Urinary bladder (tissue), 4 donors: ENCODE results near the gene UPP1. TPM values are rescaled to one million over a fixed set of nuclear protein-coding genes. Genes with fewer than 3 reads are reported as not detected.
"Not testable (repeated sequence)": the region's sequence is repeated elsewhere in the genome, so short reads cannot be mapped to it uniquely, and the experiment has no call there.

Source experiments
- DNase-seq: peaks from one replicate; pipeline ENCODE4 v3.0.0-alpha.2; 2015; ENCODE audit errors: extremely low spot score
- H3K27ac ChIP-seq: one replicate; pipeline ENCODE4 v1.5.1; 2013; ENCODE audit warnings: low read depth, mild to moderate bottlenecking, moderate library complexity
- H3K36me3 ChIP-seq: one replicate; pipeline ENCODE4 v1.6.1; 2013; ENCODE audit warnings: mild to moderate bottlenecking, moderate library complexity; ENCODE audit not compliant: insufficient read depth
- H3K4me1 ChIP-seq: one replicate; pipeline ENCODE4 v1.6.1; 2013; ENCODE audit warnings: mild to moderate bottlenecking, moderate library complexity; ENCODE audit not compliant: insufficient read depth
- H3K4me3 ChIP-seq: one replicate; pipeline ENCODE4 v1.5.1; 2013; ENCODE audit warnings: low read depth, low read length
- WGBS: extraction: QIAGEN DNeasy Blood & Tissue Kit; methylation state at CpG from one replicate; pipeline ENCODE4 v1.1.7; 2013; 5-methylcytosine and 5-hydroxymethylcytosine counted together
- polyA plus RNA-seq: library from polyadenylated mRNA; stranded (reverse); fragments of 200-250 nt; gene quantifications from one replicate; pipeline ENCODE4 v1.2.3, GENCODE V29; 2013
- total RNA-seq: library from RNA; depleted of rRNA; stranded (reverse); fragments of >200 nt; gene quantifications from one replicate; pipeline ENCODE4 v1.2.3, GENCODE V29; 2014
- donor health status: healthy with polysubstance abuse.
- donor health status: healthy.

UPP1 gene
- total and polyA plus RNA-seq, 2 donors: 2.4 to 29.5 TPM

DNA sequence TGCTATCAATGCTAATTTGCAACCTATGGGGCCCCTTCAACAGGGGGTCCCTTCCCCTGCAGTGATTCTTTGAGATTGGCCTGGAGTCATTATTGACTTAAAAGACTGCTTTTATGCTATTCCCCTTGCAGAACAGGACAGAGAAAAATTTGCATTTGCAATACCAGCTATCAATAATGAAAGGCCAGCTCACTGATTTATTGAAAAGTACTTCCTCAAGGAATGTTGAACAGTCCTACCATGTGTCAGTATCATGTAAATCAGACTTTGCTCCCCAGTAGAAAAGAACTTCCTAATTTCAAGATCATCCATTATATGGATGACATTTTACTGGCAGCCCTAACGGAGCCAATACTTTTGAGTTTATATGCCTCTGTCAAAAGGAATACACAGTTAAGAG, 52.5 kb downstream of the UPP1 start:
- Histone ChIP-seq H3K4me1 (no peaks in the 10 kb centered on the region), H3K27ac (no peak overlapping the region), H3K36me3 (no peaks in the 10 kb centered on the region), H3K4me3 (no peak overlapping the region)
- DNase-seq: no peak
- WGBS: 40% methylated on average over 1 of the region's 1 CpG

DNA sequence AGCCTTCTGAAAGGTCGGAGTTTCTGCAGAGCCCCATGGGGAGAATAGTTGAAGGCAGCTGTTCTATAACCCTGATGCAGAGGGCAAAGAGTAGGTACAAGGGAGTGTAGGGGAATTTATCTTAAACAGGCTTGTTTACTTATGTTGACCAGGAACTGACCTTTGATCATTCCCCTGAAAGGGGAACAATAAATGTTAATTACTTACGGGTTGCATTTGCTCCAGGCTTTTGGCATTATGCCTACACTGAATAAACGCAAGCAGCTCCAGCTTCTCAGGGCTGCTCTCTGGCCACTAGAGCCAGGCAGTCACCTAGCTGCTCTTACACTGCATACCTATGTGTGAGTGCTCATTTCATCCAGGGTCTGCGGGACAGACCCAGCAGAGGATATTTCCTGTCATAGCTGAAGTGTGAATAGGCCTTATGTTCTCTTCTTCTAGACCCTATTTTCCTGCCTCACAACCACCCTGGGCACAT, 55.3 kb downstream of the UPP1 start:
- H3K4me1 ChIP-seq: no peaks in the 10 kb centered on the region
- no peak overlapping the region for H3K27ac ChIP-seq
- H3K4me3 ChIP-seq: no peak overlapping the region
- no peaks in the 10 kb centered on the region for H3K36me3 ChIP-seq
- 46% methylated on average over 4 of the region's 4 CpGs for WGBS
- DNase-seq: no peak

DNA sequence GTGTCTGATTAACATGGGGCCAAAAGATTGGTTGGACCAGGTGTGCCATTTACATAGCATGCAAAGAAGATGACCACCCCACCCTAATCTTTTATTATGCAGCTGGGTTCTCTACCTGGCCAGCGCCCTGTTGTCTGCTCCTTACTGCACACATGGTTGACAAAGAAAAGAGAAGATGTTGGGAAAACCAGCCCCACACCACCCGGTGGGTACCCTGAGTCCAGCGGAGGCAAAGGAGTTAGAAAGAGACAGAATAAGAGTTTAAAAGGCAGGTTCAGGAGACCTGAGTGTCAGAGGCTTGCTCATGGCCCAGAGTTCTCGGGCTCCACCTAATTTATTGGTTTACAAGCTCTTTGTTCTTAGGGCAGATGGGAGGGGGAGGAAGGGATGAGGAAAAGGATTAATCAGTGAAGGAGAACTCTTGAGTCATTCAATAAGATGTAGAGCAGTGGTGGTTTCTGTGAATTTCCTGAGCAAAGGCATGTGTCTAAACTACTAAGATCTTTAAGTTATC, 58.1 kb downstream of the UPP1 start:
- 73% methylated on average over 4 of the region's 4 CpGs for WGBS
- Histone ChIP-seq H3K27ac (no peak overlapping the region), H3K36me3 (no peaks in the 10 kb centered on the region), H3K4me3 (no peak overlapping the region), H3K4me1 (no peaks in the 10 kb centered on the region)
- no peak for DNase-seq

DNA sequence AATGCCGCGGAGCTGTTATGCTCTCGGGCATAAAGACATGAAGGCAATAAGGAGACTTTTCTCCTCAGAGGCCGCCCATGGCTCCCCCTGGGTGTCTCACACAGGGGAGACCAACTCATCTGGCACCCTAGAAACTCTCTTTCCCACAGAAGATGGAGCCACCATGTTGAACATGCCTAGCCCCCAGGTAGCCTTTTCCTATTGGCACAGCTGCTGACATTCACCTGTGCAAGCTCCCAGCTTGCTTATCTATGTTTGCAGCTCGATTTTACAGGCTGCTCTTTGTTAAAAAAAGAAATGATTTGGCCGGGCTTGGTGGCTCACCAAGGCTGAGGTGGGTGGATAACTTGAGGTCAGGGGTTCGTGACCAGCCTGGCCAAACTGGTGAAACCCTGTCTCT, 58.6 kb downstream of the UPP1 start:
- DNase-seq, H3K4me1 ChIP-seq, H3K4me3 ChIP-seq, H3K27ac ChIP-seq, H3K36me3 ChIP-seq: not testable (repeated sequence)
- WGBS: 57% methylated on average over 7 of the region's 7 CpGs

DNA sequence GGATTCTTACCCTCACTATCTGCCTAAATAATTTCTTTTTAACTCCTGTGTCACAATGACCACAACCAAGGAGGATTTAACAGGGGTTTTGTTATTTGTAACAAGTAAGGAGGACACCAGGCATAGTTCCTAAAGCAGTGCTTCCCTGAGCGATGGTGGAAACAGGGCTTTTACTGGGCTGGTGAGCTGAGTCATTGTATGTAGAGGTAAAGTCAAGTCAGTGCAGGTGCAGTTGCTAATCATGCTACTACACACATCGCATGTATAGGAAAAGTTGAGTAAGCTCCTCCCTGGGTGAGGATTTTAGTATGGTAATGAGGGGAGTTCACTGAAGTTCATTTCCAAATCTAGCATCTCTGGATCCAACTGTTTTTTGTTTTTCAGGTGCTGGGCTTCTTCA, 59.2 kb downstream of the UPP1 start:
- Histone ChIP-seq H3K27ac (no peak overlapping the region), H3K4me1 (no peaks in the 10 kb centered on the region), H3K36me3 (no peaks in the 10 kb centered on the region), H3K4me3 (no peak overlapping the region)
- DNase-seq: no peak
- WGBS: 93% methylated on average over 2 of the region's 2 CpGs

DNA sequence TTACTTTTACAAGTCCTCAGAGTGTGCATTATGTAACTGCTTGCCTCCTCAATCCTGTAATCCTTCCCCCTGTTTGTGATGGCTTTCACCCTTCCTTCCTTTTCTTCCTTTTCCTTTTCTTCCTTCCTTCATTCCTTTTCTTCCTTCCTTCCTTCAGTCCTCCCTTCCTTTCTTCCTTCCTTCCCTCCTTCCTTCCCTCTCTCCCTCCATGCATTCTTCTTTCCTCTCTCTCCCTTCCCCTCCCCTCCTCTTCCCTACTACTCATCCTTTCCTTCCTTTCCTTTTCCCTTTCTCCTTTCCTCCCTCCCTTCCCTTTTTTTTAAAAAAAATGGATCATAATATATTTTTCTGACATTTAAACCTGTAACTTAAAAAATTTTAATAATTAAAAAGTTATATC, 60.0 kb downstream of the UPP1 start:
- DNase-seq: no peak
- Histone ChIP-seq H3K4me3 (no peak overlapping the region), H3K27ac (no peak overlapping the region), H3K4me1 (no peaks in the 10 kb centered on the region), H3K36me3 (no peaks in the 10 kb centered on the region)

DNA sequence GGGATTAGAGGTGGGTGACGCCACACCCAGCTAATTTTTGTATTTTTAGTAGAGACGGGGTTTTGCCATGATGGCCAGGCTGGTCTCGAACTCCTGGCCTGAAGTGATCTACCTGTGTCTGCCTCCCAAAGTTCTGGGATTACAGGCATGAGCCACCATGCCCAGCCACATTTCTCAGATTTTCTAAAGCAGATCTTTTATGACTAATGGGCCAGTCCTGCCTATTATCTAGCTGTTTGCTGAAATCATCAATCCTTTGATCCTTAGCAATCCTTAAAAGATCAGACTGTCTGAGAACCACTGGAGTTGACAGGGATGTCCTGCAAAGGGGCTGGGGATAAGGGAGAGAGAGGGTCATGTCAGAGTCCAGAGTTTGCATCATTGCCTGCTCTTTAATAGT, 61.0 kb downstream of the UPP1 start:
- Histone ChIP-seq H3K36me3 (no peaks in the 10 kb centered on the region), H3K4me3 (no peak overlapping the region), H3K4me1 (no peaks in the 10 kb centered on the region), H3K27ac (no peak overlapping the region)
- no peak for DNase-seq
- 89% methylated on average over 3 of the region's 3 CpGs for WGBS

DNA sequence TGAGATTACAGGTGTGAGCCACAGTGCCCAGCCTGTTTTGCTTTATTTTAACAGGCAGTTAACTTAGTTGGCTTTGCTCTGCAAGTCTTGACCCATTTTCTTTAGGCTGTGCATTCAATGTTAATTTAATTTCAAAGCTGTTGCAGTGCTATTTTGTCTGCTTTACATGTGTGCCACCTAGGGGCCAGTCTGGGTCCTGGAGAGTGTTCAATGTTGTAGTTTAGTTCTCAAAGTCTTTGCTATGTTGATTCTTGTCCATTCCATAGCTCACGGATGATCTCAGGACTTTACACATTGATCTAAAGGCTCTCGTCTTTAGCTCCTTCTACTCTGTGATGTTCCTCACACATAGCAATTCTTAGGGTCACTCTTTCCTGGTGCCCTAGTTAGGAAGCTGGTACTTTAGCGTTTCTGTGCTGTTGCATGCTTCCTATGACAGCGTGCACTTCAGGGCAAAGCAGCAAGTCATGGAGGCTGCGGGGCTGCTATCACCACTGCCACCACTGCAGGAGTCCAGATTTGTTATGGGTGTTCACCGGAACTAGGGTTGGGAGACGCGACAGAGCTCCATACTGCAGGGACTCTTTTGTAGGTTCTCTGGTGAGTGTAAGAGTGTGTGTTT, 65.8 kb downstream of the UPP1 start:
- Histone ChIP-seq H3K4me1 (no peaks in the 10 kb centered on the region), H3K27ac (no peak overlapping the region), H3K36me3 (no peaks in the 10 kb centered on the region), H3K4me3 (no peak overlapping the region)
- 76% methylated on average over 8 of the region's 8 CpGs for WGBS
- DNase-seq: no peak

Other genes with a start within 250 kb of the UPP1 start
- gene PKD1L1, start 140.8 kb upstream of the UPP1 start, total RNA-seq: 1.3 TPM
- 0.19 TPM for gene PKD1L1, start 140.8 kb upstream of the UPP1 start, polyA plus RNA-seq
- 16.8 TPM for gene HUS1, start 109.7 kb upstream of the UPP1 start, total RNA-seq
- gene HUS1, start 109.7 kb upstream of the UPP1 start, polyA plus RNA-seq: 9.2 TPM
- not detected for gene SUN3, start 60.2 kb upstream of the UPP1 start, total RNA-seq
- not detected for gene SUN3, start 60.2 kb upstream of the UPP1 start, polyA plus RNA-seq
- gene C7orf57, start 53.7 kb upstream of the UPP1 start, total RNA-seq: 0.21 TPM
- not detected for gene C7orf57, start 53.7 kb upstream of the UPP1 start, polyA plus RNA-seq
- 2.0 TPM for gene ABCA13, start 82.2 kb downstream of the UPP1 start, total RNA-seq
- 0.22 TPM for gene ABCA13, start 82.2 kb downstream of the UPP1 start, polyA plus RNA-seq